Measurements from ENCODE around the gene KNOP1. TPM values are rescaled to one million over a fixed set of nuclear protein-coding genes. Genes with fewer than 3 reads are reported as not detected.

KNOP1 gene
- polyA plus RNA-seq, 3 donors = 1.5 to 2.8 (median 2.4) TPM

DNA sequence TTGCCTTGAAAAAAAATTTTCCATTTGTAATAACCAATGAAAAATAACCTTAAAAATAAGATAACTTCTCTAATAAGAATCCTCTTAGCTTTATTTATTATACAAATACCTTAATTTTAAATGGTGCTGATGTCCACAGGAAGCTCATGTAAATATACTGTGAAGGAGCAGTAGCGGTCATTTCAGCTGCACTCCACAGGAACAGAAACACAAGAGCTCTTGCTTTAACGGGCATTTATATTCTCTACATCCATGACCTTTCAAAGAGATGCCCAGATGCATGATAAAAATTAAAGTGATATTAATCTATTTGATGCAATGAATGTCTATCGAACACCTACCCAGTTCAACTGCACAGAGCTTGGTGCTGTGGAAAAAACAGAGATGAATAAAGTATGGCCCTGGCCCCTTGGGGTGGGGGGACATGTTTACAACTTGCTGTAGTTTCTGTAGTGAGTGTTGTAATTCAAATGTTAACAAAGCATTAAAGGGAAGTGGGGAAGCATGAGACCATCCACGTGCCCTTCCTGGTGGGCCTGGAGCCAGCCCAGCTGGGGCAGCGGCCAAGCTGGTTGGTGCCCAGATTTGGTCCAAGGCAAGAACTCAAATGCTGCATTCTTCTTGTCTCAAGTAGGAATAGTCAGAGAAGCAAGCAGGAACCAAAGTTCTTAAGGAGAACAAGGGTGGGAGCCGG lies 48.0 kb upstream of the KNOP1 start:
- peak in 2 of 3 donors; percentile 0 to 7 for DNase-seq
- Histone ChIP-seq H3K9ac (ENCODE audit: insufficient read depth, low read length, poor library complexity, severe bottlenecking) (no peak overlapping the region), H3K9me3 (replicated peaks in 1 of 2; ENCODE audit: control insufficient read depth in 1 of 2, insufficient read depth in 1 of 2, low read length in 2 of 2) (no peaks in the 10 kb centered on the region), H3K4me2 (replicated peaks; ENCODE audit: extremely low read depth, low read length, poor library complexity, severe bottlenecking) (no peak overlapping the region), H3K36me3 (replicated peaks in 1 of 2; ENCODE audit: control insufficient read depth in 1 of 2, insufficient read depth in 2 of 2, low read length in 2 of 2) (no peaks in the 10 kb centered on the region), H3K27me3 (ENCODE audit: control insufficient read depth in 2 of 2, insufficient read depth in 2 of 2, low read length in 2 of 2) (no peaks in the 10 kb centered on the region), H2AFZ (ENCODE audit: insufficient read depth, low read depth, low read length, poor library complexity, severe bottlenecking) (peak overlapping the region; percentile 37), H4K20me1 (ENCODE audit: insufficient read depth, low read length) (no peaks in the 10 kb centered on the region), H3K79me2 (ENCODE audit: insufficient read depth, low read length) (no peaks in the 10 kb centered on the region), H3K27ac (ENCODE audit: low read depth in 1 of 2, low read length in 2 of 2) (no peak overlapping the region), H3K4me3 (replicated peaks in 1 of 3; ENCODE audit: low read depth in 2 of 3, low read length in 3 of 3) (no peak overlapping the region), H3K4me1 (ENCODE audit: control insufficient read depth in 1 of 2, insufficient read depth in 2 of 2, low read length in 2 of 2) (peaks cover 7 to 9% of the 10 kb centered on the region in 2 donors)
- Mint-ChIP-seq H3K9me3 (peaks cover 4 to 18% (median 8%) of the 10 kb centered on the region in 7 donors), H3K27me3 (ENCODE audit: low read depth in 3 of 3) (no peaks in the 10 kb centered on the region), H3K4me1 (peaks cover 14% of the 10 kb centered on the region), H3K36me3 (no peaks in the 10 kb centered on the region), H3K4me3 (no peak overlapping the region), H3K27ac (no peak overlapping the region)
- intact Hi-C loops (cut with micrococcal nuclease) = no loop called here
- TF ChIP-seq, protein P1, sequence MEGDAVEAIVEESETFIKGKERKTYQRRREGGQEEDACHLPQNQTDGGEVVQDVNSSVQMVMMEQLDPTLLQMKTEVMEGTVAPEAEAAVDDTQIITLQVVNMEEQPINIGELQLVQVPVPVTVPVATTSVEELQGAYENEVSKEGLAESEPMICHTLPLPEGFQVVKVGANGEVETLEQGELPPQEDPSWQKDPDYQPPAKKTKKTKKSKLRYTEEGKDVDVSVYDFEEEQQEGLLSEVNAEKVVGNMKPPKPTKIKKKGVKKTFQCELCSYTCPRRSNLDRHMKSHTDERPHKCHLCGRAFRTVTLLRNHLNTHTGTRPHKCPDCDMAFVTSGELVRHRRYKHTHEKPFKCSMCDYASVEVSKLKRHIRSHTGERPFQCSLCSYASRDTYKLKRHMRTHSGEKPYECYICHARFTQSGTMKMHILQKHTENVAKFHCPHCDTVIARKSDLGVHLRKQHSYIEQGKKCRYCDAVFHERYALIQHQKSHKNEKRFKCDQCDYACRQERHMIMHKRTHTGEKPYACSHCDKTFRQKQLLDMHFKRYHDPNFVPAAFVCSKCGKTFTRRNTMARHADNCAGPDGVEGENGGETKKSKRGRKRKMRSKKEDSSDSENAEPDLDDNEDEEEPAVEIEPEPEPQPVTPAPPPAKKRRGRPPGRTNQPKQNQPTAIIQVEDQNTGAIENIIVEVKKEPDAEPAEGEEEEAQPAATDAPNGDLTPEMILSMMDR (IDR thresholded peaks at IDR 0.05) = no peak
- whole genome bisulfite sequencing (ENCODE audit: insufficient coverage) = 22% methylated on average over 2 of the region's 6 CpGs

- Histone ChIP-seq H3K9ac (ENCODE audit: insufficient read depth, low read length, poor library complexity, severe bottlenecking) (no peak overlapping the region), H3K9me3 (replicated peaks in 1 of 2; ENCODE audit: control insufficient read depth in 1 of 2, insufficient read depth in 1 of 2, low read length in 2 of 2) (no peaks in the 10 kb centered on the region), H3K4me1 (ENCODE audit: control insufficient read depth in 1 of 2, insufficient read depth in 2 of 2, low read length in 2 of 2) (peaks cover 5 to 7% of the 10 kb centered on the region in 2 donors), H3K4me2 (replicated peaks; ENCODE audit: extremely low read depth, low read length, poor library complexity, severe bottlenecking) (no peak overlapping the region), H3K27ac (ENCODE audit: low read depth in 1 of 2, low read length in 2 of 2) (no peak overlapping the region), H2AFZ (ENCODE audit: insufficient read depth, low read depth, low read length, poor library complexity, severe bottlenecking) (no peak overlapping the region), H4K20me1 (ENCODE audit: insufficient read depth, low read length) (no peaks in the 10 kb centered on the region), H3K27me3 (ENCODE audit: control insufficient read depth in 2 of 2, insufficient read depth in 2 of 2, low read length in 2 of 2) (no peaks in the 10 kb centered on the region), H3K4me3 (replicated peaks in 1 of 3; ENCODE audit: low read depth in 2 of 3, low read length in 3 of 3) (no peak overlapping the region), H3K36me3 (replicated peaks in 1 of 2; ENCODE audit: control insufficient read depth in 1 of 2, insufficient read depth in 2 of 2, low read length in 2 of 2) (no peaks in the 10 kb centered on the region), H3K79me2 (ENCODE audit: insufficient read depth, low read length) (no peaks in the 10 kb centered on the region)
- Mint-ChIP-seq H3K27ac (no peak overlapping the region), H3K27me3 (ENCODE audit: low read depth in 3 of 3) (peaks cover 0 to 4% (median 0%) of the 10 kb centered on the region in 3 donors), H3K4me1 (peaks cover 16% of the 10 kb centered on the region), H3K36me3 (no peaks in the 10 kb centered on the region), H3K4me3 (no peak overlapping the region), H3K9me3 (peaks cover 0 to 4% (median 0%) of the 10 kb centered on the region in 7 donors)
- no peak for DNase-seq
- 80% methylated on average over 1 of the region's 7 CpGs for WGBS (ENCODE audit: insufficient coverage)
- TF ChIP-seq, protein P1 (IDR thresholded peaks at IDR 0.05) = no peak
- intact Hi-C loops (cut with micrococcal nuclease) = no loop called here
Observed at GRCh38 chr16:19760356-19761060, 42.5 kb upstream of the KNOP1 start.
